Measurements from ENCODE around the gene LIN37. TPM values are rescaled to one million over a fixed set of nuclear protein-coding genes. Genes with fewer than 3 reads are reported as not detected.

The LIN37 gene
- polyA plus RNA-seq, 1 donor (not counting 4 experiments of a cell fraction or from before 2014, with no cell fraction given) = 6.7 TPM

DNA sequence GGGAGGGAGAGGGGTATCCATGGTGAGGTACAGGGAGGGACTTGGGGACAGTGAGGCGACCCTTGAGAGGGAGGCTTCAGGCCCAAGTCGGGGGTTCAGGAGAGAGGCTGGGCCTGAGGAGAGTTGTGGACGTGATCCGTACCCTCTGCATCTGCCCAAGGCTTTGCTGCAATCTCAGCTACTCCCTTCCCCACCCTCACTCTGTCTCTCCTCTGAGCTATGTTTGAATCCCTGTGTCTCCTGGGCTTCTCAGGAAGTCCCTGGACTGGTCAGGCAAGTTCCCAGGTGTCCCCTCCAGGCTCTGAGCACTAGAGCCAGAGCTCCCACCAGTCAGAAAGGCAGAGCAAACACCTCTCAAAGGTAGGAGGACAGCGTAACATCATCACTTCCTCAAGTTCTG lies 1.8 kb downstream of the LIN37 start:
- Histone ChIP-seq H3K9me3 (ENCODE audit: control insufficient read depth, low read depth, low read length) (no peaks in the 10 kb centered on the region), H3K36me3 (ENCODE audit: control insufficient read depth in 2 of 2, extremely low read depth in 1 of 2, insufficient read depth in 2 of 2, low read length in 2 of 2) (peaks cover 13 to 23% of the 10 kb centered on the region in 2 experiments), H3K4me3 (ENCODE audit: control insufficient read depth in 2 of 3, extremely low read depth in 1 of 3, insufficient read depth in 2 of 3, low read depth in 1 of 3, low read length in 3 of 3) (no peak overlapping the region), H3K9me1 (ENCODE audit: control insufficient read depth, extremely low read depth, insufficient read depth, low read length) (no peaks in the 10 kb centered on the region), H3K9ac (ENCODE audit: control insufficient read depth, extremely low read depth, insufficient read depth, low read length) (no peak overlapping the region), H4K20me1 (ENCODE audit: control insufficient read depth, extremely low read depth, insufficient read depth, low read length) (no peaks in the 10 kb centered on the region), H3K4me1 (ENCODE audit: control insufficient read depth, extremely low read depth, insufficient read depth, low read length) (peaks cover 21% of the 10 kb centered on the region), H3K27me3 (ENCODE audit: control insufficient read depth, extremely low read depth, insufficient read depth, low read length) (no peaks in the 10 kb centered on the region), H3K4me2 (ENCODE audit: control insufficient read depth, extremely low read depth, insufficient read depth, low read depth, low read length) (no peak overlapping the region), H3K27ac (ENCODE audit: control insufficient read depth, insufficient read depth, low read length) (no peak overlapping the region), H2AFZ (ENCODE audit: control insufficient read depth, low read length) (no peak overlapping the region), H3K79me2 (ENCODE audit: control insufficient read depth, insufficient read depth, low read length) (peaks cover 28% of the 10 kb centered on the region)
- dilution Hi-C loops (cut with MboI; ENCODE audit: extremely low pct_ligation_motif_present, low sequenced_read_pairs) = no loop called here
- DNase-seq (ENCODE audit: low read depth, low spot score) = no peak
- no peak for FAIRE-seq
- TF ChIP-seq EZH2 (IDR thresholded peaks at IDR 0.05; ENCODE audit: low read length) = no peak
- TF ChIP-seq, protein P1, sequence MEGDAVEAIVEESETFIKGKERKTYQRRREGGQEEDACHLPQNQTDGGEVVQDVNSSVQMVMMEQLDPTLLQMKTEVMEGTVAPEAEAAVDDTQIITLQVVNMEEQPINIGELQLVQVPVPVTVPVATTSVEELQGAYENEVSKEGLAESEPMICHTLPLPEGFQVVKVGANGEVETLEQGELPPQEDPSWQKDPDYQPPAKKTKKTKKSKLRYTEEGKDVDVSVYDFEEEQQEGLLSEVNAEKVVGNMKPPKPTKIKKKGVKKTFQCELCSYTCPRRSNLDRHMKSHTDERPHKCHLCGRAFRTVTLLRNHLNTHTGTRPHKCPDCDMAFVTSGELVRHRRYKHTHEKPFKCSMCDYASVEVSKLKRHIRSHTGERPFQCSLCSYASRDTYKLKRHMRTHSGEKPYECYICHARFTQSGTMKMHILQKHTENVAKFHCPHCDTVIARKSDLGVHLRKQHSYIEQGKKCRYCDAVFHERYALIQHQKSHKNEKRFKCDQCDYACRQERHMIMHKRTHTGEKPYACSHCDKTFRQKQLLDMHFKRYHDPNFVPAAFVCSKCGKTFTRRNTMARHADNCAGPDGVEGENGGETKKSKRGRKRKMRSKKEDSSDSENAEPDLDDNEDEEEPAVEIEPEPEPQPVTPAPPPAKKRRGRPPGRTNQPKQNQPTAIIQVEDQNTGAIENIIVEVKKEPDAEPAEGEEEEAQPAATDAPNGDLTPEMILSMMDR (optimal IDR thresholded peaks at IDR 0.05 in 1 of 3, IDR thresholded peaks at IDR 0.05 in 1 of 3, conservative IDR thresholded peaks at IDR 0.05 in 1 of 3; ENCODE audit: extremely low read depth in 1 of 3, insufficient read depth in 2 of 3, low read length in 3 of 3) = no peak

GRCh38 chr19:35751839-35752745 lies 3.7 kb downstream of the LIN37 start:
- no peak for FAIRE-seq
- no peak for TF ChIP-seq EZH2 (IDR thresholded peaks at IDR 0.05; ENCODE audit: low read length)
- TF ChIP-seq, protein P1 (optimal IDR thresholded peaks at IDR 0.05 in 1 of 3, IDR thresholded peaks at IDR 0.05 in 1 of 3, conservative IDR thresholded peaks at IDR 0.05 in 1 of 3; ENCODE audit: extremely low read depth in 1 of 3, insufficient read depth in 2 of 3, low read length in 3 of 3) = no peak
- dilution Hi-C loops (cut with MboI; ENCODE audit: extremely low pct_ligation_motif_present, low sequenced_read_pairs) = no loop called here

More at GRCh38 chr19:35751839-35752745, 3.7 kb downstream of the LIN37 start:
- H3K27ac ChIP-seq (ENCODE audit: control insufficient read depth, insufficient read depth, low read length) = no peak overlapping the region
- peaks cover 17% of the 10 kb centered on the region for H3K79me2 ChIP-seq (ENCODE audit: control insufficient read depth, insufficient read depth, low read length)
- H3K36me3 ChIP-seq (ENCODE audit: control insufficient read depth in 2 of 2, extremely low read depth in 1 of 2, insufficient read depth in 2 of 2, low read length in 2 of 2) = peaks cover 13 to 23% of the 10 kb centered on the region in 2 experiments
- no peak overlapping the region for H3K9ac ChIP-seq (ENCODE audit: control insufficient read depth, extremely low read depth, insufficient read depth, low read length)
- H3K9me3 ChIP-seq (ENCODE audit: control insufficient read depth, low read depth, low read length) = no peaks in the 10 kb centered on the region
- peaks cover 16% of the 10 kb centered on the region for H3K4me1 ChIP-seq (ENCODE audit: control insufficient read depth, extremely low read depth, insufficient read depth, low read length)
- H3K4me3 ChIP-seq (ENCODE audit: control insufficient read depth in 2 of 3, extremely low read depth in 1 of 3, insufficient read depth in 2 of 3, low read depth in 1 of 3, low read length in 3 of 3) = no peak overlapping the region
- H3K4me2 ChIP-seq (ENCODE audit: control insufficient read depth, extremely low read depth, insufficient read depth, low read depth, low read length) = no peak overlapping the region
- H3K9me1 ChIP-seq (ENCODE audit: control insufficient read depth, extremely low read depth, insufficient read depth, low read length) = no peaks in the 10 kb centered on the region
- no peaks in the 10 kb centered on the region for H3K27me3 ChIP-seq (ENCODE audit: control insufficient read depth, extremely low read depth, insufficient read depth, low read length)
- H2AFZ ChIP-seq (ENCODE audit: control insufficient read depth, low read length) = no peak overlapping the region
- no peaks in the 10 kb centered on the region for H4K20me1 ChIP-seq (ENCODE audit: control insufficient read depth, extremely low read depth, insufficient read depth, low read length)
- DNase-seq (ENCODE audit: low read depth, low spot score) = no peak
